ENCODE data around the gene CGB8.

GRCh38 chr19:49058562-49058961 lies 9.7 kb upstream of the CGB8 start:
- TF ChIP-seq CTCF (IDR thresholded peaks at IDR 0.05 in 8 of 11, conservative IDR thresholded peaks at IDR 0.05 in 3 of 11) (no peak), POLR2A (IDR thresholded peaks at IDR 0.05) (no peak)

Data from spleen (tissue), 7 donors.